ENCODE results near the gene LLGL2. TPM values are rescaled to one million over a fixed set of nuclear protein-coding genes. Genes with fewer than 3 reads are reported as not detected.

Gene LLGL2
- total RNA-seq, 2 donors from 2014 or later = 6.4 to 20.0 TPM

DNA sequence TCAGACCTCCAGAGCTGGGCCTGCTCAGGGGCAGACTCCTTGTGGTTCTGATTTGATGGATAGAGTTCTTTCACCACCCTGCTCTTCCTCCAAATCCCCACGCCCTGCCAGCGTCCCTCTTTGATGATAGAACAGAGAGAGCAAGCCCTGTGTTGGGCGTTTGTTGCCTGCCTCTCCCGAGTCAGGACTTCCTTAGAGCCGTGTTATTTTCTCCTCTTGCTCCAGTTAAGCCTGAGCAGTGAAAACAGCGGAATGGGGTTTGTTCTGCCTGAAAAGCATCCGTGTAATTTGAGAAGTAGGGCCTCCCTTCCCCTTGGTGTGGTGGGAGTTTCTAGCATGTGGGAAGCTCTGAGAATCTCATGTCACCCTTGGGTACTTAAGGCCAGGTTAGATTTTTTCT is 47.0 kb upstream of the LLGL2 start:
- no peaks in the 10 kb centered on the region for H3K27me3 ChIP-seq (replicated peaks; ENCODE audit: insufficient read depth)
- no peaks in the 10 kb centered on the region for H3K9me3 ChIP-seq
- ATAC-seq (ENCODE audit: insufficient number of reproducible peaks, low FRiP score, low read depth) (no peak), DNase-seq (ENCODE audit: low spot score) (no peak)
- peaks cover 20 to 32% of the 10 kb centered on the region in 2 donors for H3K4me1 ChIP-seq (ENCODE audit: control insufficient read depth in 1 of 2, low read depth in 2 of 2)
- TF ChIP-seq, protein P1, sequence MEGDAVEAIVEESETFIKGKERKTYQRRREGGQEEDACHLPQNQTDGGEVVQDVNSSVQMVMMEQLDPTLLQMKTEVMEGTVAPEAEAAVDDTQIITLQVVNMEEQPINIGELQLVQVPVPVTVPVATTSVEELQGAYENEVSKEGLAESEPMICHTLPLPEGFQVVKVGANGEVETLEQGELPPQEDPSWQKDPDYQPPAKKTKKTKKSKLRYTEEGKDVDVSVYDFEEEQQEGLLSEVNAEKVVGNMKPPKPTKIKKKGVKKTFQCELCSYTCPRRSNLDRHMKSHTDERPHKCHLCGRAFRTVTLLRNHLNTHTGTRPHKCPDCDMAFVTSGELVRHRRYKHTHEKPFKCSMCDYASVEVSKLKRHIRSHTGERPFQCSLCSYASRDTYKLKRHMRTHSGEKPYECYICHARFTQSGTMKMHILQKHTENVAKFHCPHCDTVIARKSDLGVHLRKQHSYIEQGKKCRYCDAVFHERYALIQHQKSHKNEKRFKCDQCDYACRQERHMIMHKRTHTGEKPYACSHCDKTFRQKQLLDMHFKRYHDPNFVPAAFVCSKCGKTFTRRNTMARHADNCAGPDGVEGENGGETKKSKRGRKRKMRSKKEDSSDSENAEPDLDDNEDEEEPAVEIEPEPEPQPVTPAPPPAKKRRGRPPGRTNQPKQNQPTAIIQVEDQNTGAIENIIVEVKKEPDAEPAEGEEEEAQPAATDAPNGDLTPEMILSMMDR (IDR thresholded peaks at IDR 0.05) = no peak
- H3K36me3 ChIP-seq = peaks cover under 1% of the 10 kb centered on the region
- H3K4me3 ChIP-seq = no peak overlapping the region
- no peak overlapping the region for H3K27ac ChIP-seq

DNA sequence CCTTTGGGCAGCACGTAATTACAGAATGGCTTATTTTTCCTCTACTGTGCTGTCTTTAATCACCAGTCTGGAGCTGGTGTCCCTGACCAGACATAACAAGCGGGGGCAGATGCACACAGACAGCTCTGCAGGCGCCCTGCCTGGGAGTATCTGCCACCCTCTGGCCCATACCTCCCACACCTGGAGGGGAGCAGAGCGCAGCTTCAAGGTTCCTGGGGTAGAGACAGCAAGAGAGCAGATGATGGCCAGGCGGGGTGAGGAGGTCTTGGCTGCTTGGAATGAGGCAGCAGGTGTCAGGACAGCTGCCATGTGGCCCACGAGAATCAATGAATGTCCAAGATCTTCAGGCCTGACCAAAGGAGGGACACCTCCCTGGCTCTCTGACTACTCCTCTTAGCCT is 45.2 kb upstream of the LLGL2 start:
- H3K4me3 ChIP-seq = no peak overlapping the region
- H3K36me3 ChIP-seq = no peaks in the 10 kb centered on the region
- no peak overlapping the region for H3K27ac ChIP-seq
- no peak for ATAC-seq (ENCODE audit: insufficient number of reproducible peaks, low FRiP score, low read depth)
- H3K4me1 ChIP-seq (ENCODE audit: control insufficient read depth in 1 of 2, low read depth in 2 of 2) = peaks cover 20 to 24% of the 10 kb centered on the region in 2 donors
- TF ChIP-seq, protein P1 (IDR thresholded peaks at IDR 0.05) = no peak
- H3K27me3 ChIP-seq (replicated peaks; ENCODE audit: insufficient read depth) = no peaks in the 10 kb centered on the region
- H3K9me3 ChIP-seq = no peaks in the 10 kb centered on the region
- DNase-seq (ENCODE audit: low spot score) = no peak

DNA sequence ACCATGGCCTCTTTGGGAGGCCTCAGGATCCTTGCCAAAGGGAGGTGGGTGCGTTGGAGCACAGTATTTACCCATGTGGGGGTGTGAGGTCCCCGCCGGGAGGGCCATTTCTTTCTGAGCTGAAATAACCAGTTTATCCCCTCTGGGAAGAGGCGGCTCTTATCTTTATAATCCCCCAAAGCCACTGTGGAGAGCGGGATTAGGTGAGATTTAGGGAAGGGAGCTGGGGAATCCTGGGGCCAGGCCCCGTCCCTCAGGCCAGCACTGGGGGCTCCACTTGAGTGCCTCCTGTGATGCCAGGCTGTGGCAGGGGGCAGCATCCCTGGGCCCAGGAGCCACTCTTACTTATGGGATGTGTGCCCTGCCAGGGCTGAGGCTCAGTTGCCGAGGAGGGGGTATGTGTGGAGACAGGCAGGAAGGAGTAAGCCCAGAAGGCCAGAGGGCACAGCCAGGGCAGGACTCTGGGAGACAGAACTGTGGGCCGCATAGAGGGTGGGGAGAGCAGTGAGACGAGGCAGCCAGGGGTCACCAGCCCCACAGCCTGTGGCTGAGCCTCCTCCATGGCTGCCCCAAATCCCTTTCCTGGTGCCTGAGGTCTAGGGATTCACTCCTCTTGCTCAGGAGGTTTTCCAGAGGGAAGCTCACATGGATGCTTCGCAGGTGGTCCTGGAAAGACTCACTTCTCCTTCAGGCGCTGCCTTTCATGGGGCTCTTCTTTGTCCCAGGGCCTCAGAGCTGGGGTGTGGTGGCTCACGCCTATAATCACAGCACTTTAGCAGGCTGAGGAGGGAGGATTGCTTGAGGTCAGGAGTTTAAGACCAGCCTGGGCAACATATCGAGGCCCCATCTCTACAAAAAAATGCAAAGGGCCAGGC is 44.1 kb upstream of the LLGL2 start:
- H3K4me1 ChIP-seq (ENCODE audit: control insufficient read depth in 1 of 2, low read depth in 2 of 2) = peaks cover 10 to 13% of the 10 kb centered on the region in 2 donors
- H3K27ac ChIP-seq = no peak overlapping the region

DNA sequence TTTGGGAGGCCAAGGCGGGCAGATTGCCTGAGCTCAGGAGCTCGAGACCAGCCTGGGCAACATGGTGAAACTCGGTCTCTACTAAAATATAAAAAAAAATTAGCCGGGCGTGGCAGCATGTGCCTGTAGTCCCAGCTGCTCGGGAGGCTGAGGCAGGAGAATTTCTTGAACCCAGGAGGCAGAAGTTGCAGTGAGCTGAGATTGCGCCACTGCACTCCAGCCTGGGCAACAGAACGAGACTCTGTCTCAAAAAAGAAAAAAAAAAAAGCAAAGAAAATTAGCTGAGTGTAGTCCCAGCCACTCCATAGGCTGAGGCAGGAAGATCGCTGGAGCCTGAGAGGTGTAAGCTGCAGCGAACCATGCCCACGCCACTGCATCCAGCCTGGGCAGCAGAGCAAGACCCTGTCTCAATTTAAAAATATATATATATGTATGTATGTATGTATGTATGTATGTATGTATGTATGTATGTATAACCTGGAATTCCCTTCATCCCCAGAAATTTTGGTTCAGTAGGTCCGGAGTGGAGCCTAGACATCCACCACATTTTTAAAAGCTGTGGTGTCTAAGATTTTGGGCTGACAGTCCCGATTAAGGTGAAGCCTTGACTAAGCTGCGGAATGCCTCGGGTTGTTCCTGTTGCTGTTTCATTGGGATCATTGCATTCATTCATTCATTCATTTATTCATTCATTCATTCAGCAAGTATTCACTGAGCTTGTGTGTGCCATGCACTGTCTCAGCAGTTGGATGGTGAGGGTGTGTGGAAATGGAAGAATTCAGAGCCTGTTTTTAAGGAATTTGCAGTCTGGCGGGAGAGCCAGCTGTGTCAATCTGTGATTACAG is 43.2 kb upstream of the LLGL2 start:
- Histone ChIP-seq H3K36me3 (no peaks in the 10 kb centered on the region), H3K4me1 (ENCODE audit: control insufficient read depth in 1 of 2, low read depth in 2 of 2) (peaks cover 1 to 11% of the 10 kb centered on the region in 2 donors), H3K27me3 (replicated peaks; ENCODE audit: insufficient read depth) (no peaks in the 10 kb centered on the region), H3K4me3 (no peak overlapping the region), H3K27ac (no peak overlapping the region), H3K9me3 (no peaks in the 10 kb centered on the region)
- TF ChIP-seq, protein P1 (IDR thresholded peaks at IDR 0.05) = no peak
- DNase-seq (ENCODE audit: low spot score) (no peak), ATAC-seq (ENCODE audit: insufficient number of reproducible peaks, low FRiP score, low read depth) (no peak)

More for the DNA sequence above, 44.1 kb upstream of the LLGL2 start:
- Histone ChIP-seq H3K4me3 (no peak overlapping the region), H3K9me3 (no peaks in the 10 kb centered on the region), H3K27me3 (replicated peaks; ENCODE audit: insufficient read depth) (no peaks in the 10 kb centered on the region), H3K36me3 (no peaks in the 10 kb centered on the region)
- TF ChIP-seq, protein P1 (IDR thresholded peaks at IDR 0.05) = no peak
- ATAC-seq (ENCODE audit: insufficient number of reproducible peaks, low FRiP score, low read depth) (no peak), DNase-seq (ENCODE audit: low spot score) (no peak)

DNA sequence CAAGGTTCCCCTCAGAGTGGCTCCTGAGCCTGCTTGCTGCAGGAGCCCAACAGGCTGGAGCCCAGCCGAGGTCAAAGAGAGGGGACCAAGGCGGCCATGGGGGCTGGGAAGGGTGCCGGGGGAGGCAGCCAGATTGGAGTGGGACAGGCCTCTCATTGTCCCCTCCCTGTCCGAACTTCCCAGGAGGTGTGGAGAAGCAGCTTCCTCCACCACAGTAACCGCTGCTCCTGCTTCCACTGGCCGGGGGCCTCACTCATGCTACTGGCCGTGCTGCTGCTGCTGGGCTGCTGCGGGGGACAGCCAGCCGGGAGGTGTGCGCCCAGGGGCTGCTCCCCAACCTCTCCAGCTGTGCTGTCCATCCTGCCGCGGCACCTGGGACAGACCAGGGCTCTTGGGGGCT is 39.8 kb upstream of the LLGL2 start:
- ATAC-seq (ENCODE audit: insufficient number of reproducible peaks, low FRiP score, low read depth) (no peak), DNase-seq (ENCODE audit: low spot score) (no peak)
- Histone ChIP-seq H3K4me3 (no peak overlapping the region), H3K4me1 (ENCODE audit: control insufficient read depth in 1 of 2, low read depth in 2 of 2) (peaks cover 0 to 21% of the 10 kb centered on the region in 2 donors), H3K27me3 (replicated peaks; ENCODE audit: insufficient read depth) (no peaks in the 10 kb centered on the region), H3K9me3 (no peaks in the 10 kb centered on the region), H3K36me3 (no peaks in the 10 kb centered on the region), H3K27ac (no peak overlapping the region)
- TF ChIP-seq, protein P1 (IDR thresholded peaks at IDR 0.05) = no peak

Data from thoracic aorta (tissue), 2 donors.